OCI-LY3 (cell line): ENCODE data around the gene ZNF850.
A peak's percentile ranks its signal among the peaks of the same experiment; 100 is the strongest.
"Not testable (repeated sequence)": the region's sequence is repeated elsewhere in the genome, so short reads cannot be mapped to it uniquely, and the experiment has no call there.

Source experiments
- H2AFZ ChIP-seq: fragments of 200-600, 300-600 bp; shearing (Covaris generic); 2 replicates; pipeline ENCODE4 v1.6.0; 2014; ENCODE audit warnings: antibody characterized with exemption, low read depth, low read length
- H3K27ac ChIP-seq: fragments of 200-600, 300-600 bp; sonication (generic); 2 replicates; pipeline ENCODE4 v1.5.1; 2014; ENCODE audit warnings: mild to moderate bottlenecking, low read length, moderate library complexity, mixed read lengths
- H3K27me3 ChIP-seq: fragments of 200-600, 300-600 bp; sonication (generic); 2 replicates; pipeline ENCODE4 v1.6.1; 2014; ENCODE audit warnings: low read depth, low read length, mixed read lengths
- H3K36me3 ChIP-seq: fragments of 200-600, 300-600 bp; sonication (generic); replicated peaks from 2 replicates; pipeline ENCODE3; 2014; ENCODE audit warnings: low read depth, low read length, mixed read lengths
- H3K4me1 ChIP-seq: fragments of 300-600, 200-600 bp; sonication (generic); 2 replicates; pipeline ENCODE4 v1.6.1; 2014; ENCODE audit warnings: low read length, mixed read lengths
- H3K4me2 ChIP-seq: fragments of 200-600, 300-600 bp; sonication (generic); 2 replicates; pipeline ENCODE4 v1.6.1; 2014; ENCODE audit warnings: low read length, mixed read lengths
- H3K4me3 ChIP-seq: fragments of 300-600, 200-600 bp; sonication (generic); 2 replicates; pipeline ENCODE4 v1.5.1; 2014; ENCODE audit warnings: antibody characterized with exemption, mild to moderate bottlenecking, low read length, moderate library complexity
- H3K79me2 ChIP-seq: fragments of 300-600, 200-600 bp; shearing (Covaris generic); 2 replicates; pipeline ENCODE4 v1.6.1; 2014; ENCODE audit warnings: mild to moderate bottlenecking, low read length, mixed read lengths
- H3K9ac ChIP-seq: fragments of 300-600, 200-600 bp; shearing (Covaris generic); 2 replicates; pipeline ENCODE4 v1.6.0; 2014; ENCODE audit warnings: mild to moderate bottlenecking, low read length, moderate library complexity
- H3K9me3 ChIP-seq: fragments of 200-600, 300-600 bp; shearing (Covaris generic); 2 replicates; pipeline ENCODE4 v1.6.1; 2014; ENCODE audit warnings: low read length, mixed read lengths; ENCODE audit not compliant: insufficient read depth
- H4K20me1 ChIP-seq: fragments of 200-600, 300-600 bp; sonication (generic); 2 replicates; pipeline ENCODE4 v1.6.1; 2016; ENCODE audit warnings: low read length, mixed read lengths; ENCODE audit not compliant: insufficient read depth
- CTCF ChIP-seq: fragments of 200-600, 300-600 bp; sonication (generic); IDR thresholded peaks from 2 replicates; pipeline ENCODE4 v1.5.1; 2014; ENCODE audit warnings: antibody characterized with exemption, low read length, low read depth
- EZH2phosphoT487 ChIP-seq: fragments of 200-600 bp; shearing (Covaris generic); IDR thresholded peaks from 2 replicates; pipeline ENCODE4 v1.6.1; 2018; ENCODE audit warnings: antibody characterized with exemption, mixed run types, low read depth

The ZNF850 gene

GRCh38 chr19:36775768-36776167 is 3.2 kb upstream of the ZNF850 start:
- peaks cover 4% of the 10 kb centered on the region for H3K36me3 ChIP-seq
- H3K27ac ChIP-seq: no peak overlapping the region
- H2AFZ ChIP-seq: no peak overlapping the region
- H3K4me1 ChIP-seq: peaks cover 3% of the 10 kb centered on the region; the same call in 1 of the 2 replicates
- no peak overlapping the region for H3K9ac ChIP-seq
- H3K4me3 ChIP-seq: no peak overlapping the region
- TF ChIP-seq CTCF (no peak), EZH2phosphoT487 (no peak)
- H3K9me3 ChIP-seq: peaks cover 5% of the 10 kb centered on the region; the same call in 1 of the 2 replicates
- H3K4me2 ChIP-seq: no peak overlapping the region
- no peaks in the 10 kb centered on the region for H3K27me3 ChIP-seq
- H4K20me1 ChIP-seq: no peaks in the 10 kb centered on the region
- H3K79me2 ChIP-seq: peaks cover 18% of the 10 kb centered on the region

DNA sequence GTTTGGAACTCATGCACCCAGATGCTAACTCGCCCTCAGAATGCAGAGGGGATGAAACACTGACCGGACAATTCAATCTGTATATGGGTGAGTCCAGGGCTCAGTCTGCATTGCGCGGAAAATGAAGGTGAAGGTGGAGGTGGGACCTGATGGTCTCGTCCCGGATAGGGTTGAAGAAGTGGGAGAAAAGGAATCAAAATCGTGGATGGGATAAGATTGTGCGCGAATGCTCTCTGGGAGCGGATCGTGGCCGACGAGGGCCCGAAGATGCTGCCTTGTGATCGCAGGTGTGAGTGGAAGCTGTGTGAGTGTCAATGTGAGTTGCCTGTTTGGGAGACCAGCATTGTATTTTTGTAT is 594 bp upstream of the ZNF850 start:
- no peaks in the 10 kb centered on the region for H4K20me1 ChIP-seq
- peaks cover 9% of the 10 kb centered on the region; the same call in 1 of the 2 replicates for H3K9me3 ChIP-seq
- peak overlapping the region; percentile 99 for H2AFZ ChIP-seq
- H3K4me2 ChIP-seq: peak overlapping the region; percentile 86
- H3K79me2 ChIP-seq: peaks cover 42% of the 10 kb centered on the region
- H3K9ac ChIP-seq: peak overlapping the region; percentile 95
- peaks cover 20% of the 10 kb centered on the region for H3K36me3 ChIP-seq
- TF ChIP-seq CTCF (no peak), EZH2phosphoT487 (no peak)
- no peak overlapping the region for H3K27ac ChIP-seq
- H3K4me3 ChIP-seq: peak overlapping the region; percentile 100
- H3K27me3 ChIP-seq: no peaks in the 10 kb centered on the region
- H3K4me1 ChIP-seq: peaks cover 3% of the 10 kb centered on the region; the same call in 1 of the 2 replicates

DNA sequence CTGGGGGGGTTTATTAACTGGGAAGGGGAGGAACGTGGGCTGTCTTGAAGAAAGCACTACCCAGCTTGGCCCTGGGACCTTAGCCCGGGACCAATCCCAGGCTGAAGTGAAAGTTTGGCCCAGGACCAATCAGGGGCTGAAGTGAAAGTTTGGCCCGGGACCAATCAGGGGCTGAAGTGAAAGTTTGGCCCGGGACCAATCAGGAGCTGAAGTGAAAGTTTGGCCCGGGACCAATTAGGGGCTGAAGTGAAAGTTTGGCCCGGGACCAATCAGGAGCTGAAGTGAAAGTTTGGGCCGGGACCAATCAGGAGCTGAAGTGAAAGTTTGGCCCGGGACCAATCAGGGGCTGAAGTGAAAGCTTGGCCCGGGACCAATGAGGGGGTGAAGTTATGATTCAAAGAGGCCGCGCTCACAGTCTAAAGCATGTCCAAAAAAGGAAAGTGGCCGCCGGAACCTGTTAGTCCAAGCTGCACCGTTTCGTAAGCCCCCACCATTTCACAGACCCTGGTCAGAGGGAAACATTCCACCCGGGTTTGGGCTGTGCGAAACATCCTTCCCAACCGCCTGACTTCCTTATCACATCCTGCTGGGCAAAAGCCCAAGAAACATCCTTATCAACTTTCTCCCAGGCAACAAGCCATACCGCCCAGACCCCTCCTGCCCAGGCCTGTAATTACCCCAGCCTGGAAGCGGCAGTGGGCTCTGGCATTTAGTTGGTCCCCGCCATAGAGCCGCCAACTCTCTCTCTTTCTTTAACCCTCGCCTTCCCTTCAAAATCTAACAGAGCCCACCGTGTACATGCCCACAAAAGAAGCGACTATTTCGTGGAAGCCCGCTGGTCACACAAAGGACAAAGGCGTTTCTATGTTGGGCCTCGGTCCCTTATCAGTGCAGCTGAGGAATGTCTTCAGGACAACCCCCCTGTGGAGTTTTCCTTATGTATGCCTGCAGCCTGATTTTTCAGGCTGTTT is 1.1 kb downstream of the ZNF850 start:
- H2AFZ ChIP-seq: no peak overlapping the region
- peaks cover 10% of the 10 kb centered on the region; the same call in 1 of the 2 replicates for H3K9me3 ChIP-seq
- peak overlapping the region; percentile 82 for H3K4me2 ChIP-seq
- peak overlapping the region; percentile 77 for H3K27ac ChIP-seq
- H3K27me3 ChIP-seq: no peaks in the 10 kb centered on the region
- H3K4me3 ChIP-seq: peak overlapping the region; percentile 100
- no peaks in the 10 kb centered on the region for H4K20me1 ChIP-seq
- H3K36me3 ChIP-seq: peaks cover 22% of the 10 kb centered on the region
- H3K4me1 ChIP-seq: peaks cover 3% of the 10 kb centered on the region; the same call in 1 of the 2 replicates
- peaks cover 50% of the 10 kb centered on the region for H3K79me2 ChIP-seq
- TF ChIP-seq EZH2phosphoT487 (no peak), CTCF (no peak)
- peak overlapping the region; percentile 95 for H3K9ac ChIP-seq

GRCh38 chr19:36750066-36750691 is 22.4 kb downstream of the ZNF850 start:
- H3K9me3 ChIP-seq: peaks cover 40% of the 10 kb centered on the region
- H4K20me1 ChIP-seq: no peaks in the 10 kb centered on the region
- H3K4me2 ChIP-seq: no peak overlapping the region
- H3K36me3 ChIP-seq: peaks cover 92% of the 10 kb centered on the region
- no peak overlapping the region for H3K4me3 ChIP-seq
- TF ChIP-seq CTCF (no peak), EZH2phosphoT487 (no peak)
- no peaks in the 10 kb centered on the region for H3K27me3 ChIP-seq
- H3K4me1 ChIP-seq: no peaks in the 10 kb centered on the region
- H3K9ac ChIP-seq: no peak overlapping the region
- no peaks in the 10 kb centered on the region for H3K79me2 ChIP-seq
- no peak overlapping the region for H2AFZ ChIP-seq
- no peak overlapping the region for H3K27ac ChIP-seq

GRCh38 chr19:36749613-36750012 is 23.0 kb downstream of the ZNF850 start:
- H3K9me3 ChIP-seq: peaks cover 40% of the 10 kb centered on the region
- H3K4me2 ChIP-seq, H3K9ac ChIP-seq, H3K27me3 ChIP-seq, H3K79me2 ChIP-seq, H3K27ac ChIP-seq, H2AFZ ChIP-seq, H3K4me1 ChIP-seq, H3K4me3 ChIP-seq, H4K20me1 ChIP-seq: not testable (repeated sequence)
- H3K36me3 ChIP-seq: peaks cover 89% of the 10 kb centered on the region
